Choroid plexus epithelial cell (primary cell): Measurements from ENCODE around the gene MCTP1.

Source experiments
- DNase-seq: peaks from one replicate; pipeline ENCODE4 v3.0.0-alpha.2; 2010; ENCODE audit warnings: low read depth
- H3K4me3 ChIP-seq: 2 replicates; pipeline ENCODE4 v1.5.1; 2011; ENCODE audit warnings: low read depth, mild to moderate bottlenecking, control low read depth, low read length, moderate library complexity
- TF ChIP-seq, protein P1 (sequence below): conservative IDR thresholded peaks from 2 replicates; pipeline ENCODE4 v1.5.1; 2011; ENCODE audit warnings: low read depth, mild to moderate bottlenecking, control low read depth, inconsistent platforms, low read length, moderate library complexity

Gene MCTP1

DNA sequence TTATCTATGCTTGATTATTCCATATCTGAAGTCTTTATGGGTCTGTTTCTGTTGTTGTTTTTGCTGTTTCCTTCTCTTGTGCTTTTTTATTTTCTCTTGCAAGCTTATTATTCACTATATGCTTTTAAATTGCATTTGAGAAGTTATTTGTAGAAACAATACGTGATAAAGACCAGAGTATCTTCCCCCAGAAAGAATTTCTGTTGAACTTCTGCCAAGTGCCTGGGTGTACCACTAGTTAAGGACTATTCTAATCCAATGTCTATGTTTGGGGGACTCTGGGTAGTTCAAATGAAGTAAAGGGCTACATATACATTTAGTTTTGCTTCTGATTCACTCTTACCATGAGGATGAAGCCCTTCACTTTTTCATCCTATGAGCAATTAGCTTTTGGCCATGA, 612.1 kb downstream of the MCTP1 start:
- H3K4me3 ChIP-seq = no peak overlapping the region
- TF ChIP-seq, protein P1, sequence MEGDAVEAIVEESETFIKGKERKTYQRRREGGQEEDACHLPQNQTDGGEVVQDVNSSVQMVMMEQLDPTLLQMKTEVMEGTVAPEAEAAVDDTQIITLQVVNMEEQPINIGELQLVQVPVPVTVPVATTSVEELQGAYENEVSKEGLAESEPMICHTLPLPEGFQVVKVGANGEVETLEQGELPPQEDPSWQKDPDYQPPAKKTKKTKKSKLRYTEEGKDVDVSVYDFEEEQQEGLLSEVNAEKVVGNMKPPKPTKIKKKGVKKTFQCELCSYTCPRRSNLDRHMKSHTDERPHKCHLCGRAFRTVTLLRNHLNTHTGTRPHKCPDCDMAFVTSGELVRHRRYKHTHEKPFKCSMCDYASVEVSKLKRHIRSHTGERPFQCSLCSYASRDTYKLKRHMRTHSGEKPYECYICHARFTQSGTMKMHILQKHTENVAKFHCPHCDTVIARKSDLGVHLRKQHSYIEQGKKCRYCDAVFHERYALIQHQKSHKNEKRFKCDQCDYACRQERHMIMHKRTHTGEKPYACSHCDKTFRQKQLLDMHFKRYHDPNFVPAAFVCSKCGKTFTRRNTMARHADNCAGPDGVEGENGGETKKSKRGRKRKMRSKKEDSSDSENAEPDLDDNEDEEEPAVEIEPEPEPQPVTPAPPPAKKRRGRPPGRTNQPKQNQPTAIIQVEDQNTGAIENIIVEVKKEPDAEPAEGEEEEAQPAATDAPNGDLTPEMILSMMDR = no peak
- DNase-seq = peak; percentile 56

DNA sequence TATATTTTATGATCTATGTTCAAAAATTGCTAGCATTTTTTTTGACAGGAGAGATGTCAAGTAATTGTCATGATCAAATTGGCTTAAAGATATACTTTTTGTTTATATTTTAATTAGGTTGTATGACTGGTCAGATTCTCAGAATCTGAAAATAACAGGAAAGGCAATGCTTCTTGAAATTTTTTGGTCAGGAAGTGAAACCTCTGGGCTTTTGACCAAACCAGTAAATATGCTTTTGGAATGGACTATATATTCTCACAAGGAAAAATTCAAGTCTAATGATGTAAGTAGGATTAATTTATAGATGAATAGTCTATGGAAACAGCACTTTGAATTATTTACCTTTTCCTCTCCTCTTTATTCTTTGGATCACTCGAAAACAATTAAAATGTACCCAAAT, 614.2 kb downstream of the MCTP1 start:
- H3K4me3 ChIP-seq = no peak overlapping the region
- peak; percentile 38 for DNase-seq
- TF ChIP-seq, protein P1 = no peak

DNA sequence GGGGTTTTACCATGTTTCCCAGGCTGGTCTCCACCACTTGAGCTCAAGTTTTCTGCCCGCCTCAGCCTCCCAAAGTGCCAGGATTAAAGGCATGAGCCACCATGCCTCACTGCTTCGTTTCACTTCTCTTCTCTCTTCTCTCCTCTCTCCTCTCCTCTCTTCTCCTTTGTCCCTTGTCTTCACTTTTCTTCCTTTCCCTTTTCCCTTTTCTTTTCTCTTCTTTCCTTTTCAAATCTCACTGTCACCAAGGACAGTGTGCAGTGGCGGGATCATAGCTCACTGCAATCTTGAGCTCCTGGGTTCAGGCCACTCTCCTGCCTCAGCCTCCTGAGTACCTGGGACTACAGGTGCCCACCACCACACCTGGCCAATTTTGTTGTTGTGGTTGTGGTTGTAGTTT, 617.0 kb downstream of the MCTP1 start:
- no peak overlapping the region for H3K4me3 ChIP-seq
- no peak for DNase-seq
- TF ChIP-seq, protein P1 = no peak

DNA sequence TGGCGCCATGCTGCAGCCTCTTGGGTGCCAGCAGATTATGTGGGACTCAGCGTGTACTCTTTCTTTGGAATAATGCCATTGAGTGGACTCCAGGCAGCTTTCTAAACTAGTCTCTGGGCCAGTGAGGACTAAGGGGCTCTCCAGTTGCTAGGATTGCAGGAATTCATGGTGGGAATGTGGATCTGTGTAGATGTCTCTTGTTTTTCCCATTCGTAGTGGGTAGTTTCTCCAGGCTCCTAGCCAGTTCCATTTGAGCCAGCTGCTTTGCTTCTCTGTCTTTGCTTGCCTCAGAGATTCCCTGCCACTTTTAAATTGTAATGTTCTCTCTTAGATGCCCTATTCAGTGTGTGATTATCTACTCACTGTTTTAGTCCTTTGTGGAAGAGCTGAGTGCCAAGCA, 623.8 kb downstream of the MCTP1 start:
- TF ChIP-seq, protein P1 = no peak
- H3K4me3 ChIP-seq = no peak overlapping the region
- no peak for DNase-seq

DNA sequence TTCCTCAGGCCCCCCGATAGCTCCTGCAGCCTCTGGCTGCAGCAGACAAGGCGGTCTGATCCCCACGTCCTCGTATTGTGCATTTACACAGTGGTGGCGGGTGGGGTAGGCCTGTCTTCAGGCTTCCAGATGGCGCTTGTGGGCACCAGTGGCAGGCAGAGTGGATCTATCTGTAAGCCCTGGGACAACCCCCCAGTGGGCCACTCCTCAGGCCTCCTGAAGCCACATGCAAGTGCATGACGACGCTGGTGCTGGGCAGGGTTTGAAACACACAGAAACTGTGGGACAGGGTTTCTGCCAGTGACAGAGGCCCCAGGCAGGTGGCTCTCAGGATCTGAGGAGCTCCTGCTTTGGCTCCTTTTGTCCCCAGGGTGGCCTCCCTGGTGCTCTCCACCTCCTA, 624.4 kb downstream of the MCTP1 start:
- no peak overlapping the region for H3K4me3 ChIP-seq
- no peak for DNase-seq
- TF ChIP-seq, protein P1 = no peak

DNA sequence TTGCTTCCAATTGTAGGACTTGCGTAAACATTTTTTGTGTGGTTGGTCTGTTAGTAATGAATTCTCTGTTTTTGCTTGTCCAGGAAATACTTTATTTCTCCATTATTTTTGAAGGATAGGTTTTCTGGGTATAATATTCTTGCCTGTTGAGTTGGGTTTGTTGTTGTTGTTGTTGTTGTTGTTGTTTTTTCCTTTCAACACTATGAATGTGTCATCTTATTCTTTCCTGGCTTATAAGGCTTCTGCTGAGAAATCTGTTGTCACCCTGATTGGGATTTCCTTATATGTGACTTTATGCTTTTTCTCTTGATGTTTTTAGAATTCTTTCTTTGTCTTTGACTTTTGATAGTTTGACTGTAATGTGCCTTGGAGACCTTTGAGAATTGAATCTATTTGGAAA, 626.6 kb downstream of the MCTP1 start:
- no peak overlapping the region for H3K4me3 ChIP-seq
- no peak for DNase-seq
- TF ChIP-seq, protein P1 = no peak
